Heart right ventricle (tissue), 16 donors: ENCODE data around the gene CGB2. TPM values are rescaled to one million over a fixed set of nuclear protein-coding genes. Genes with fewer than 3 reads are reported as not detected.

ENCODE experiments used
- ATAC-seq, 8 donors: fragments of 200-7000 bp; cut with Tn5 transposase; one replicate each; pipeline ENCODE4 v1.9.1; 2020; ENCODE audit warnings: mild to moderate bottlenecking in 8 of 8, moderate library complexity in 8 of 8, moderate number of reproducible peaks in 1 of 8
- DNase-seq, 2 donors: peaks; one replicate each; pipeline ENCODE4 v3.0.0-alpha.2; 2020
- H3K27ac ChIP-seq, 10 donors: fragments of 200-600 bp; sonication (generic) in 2 of 10; one replicate each; pipeline versions ENCODE4 v1.5.0 to v1.8.0; 2020 to 2022; ENCODE audit warnings: mild to moderate bottlenecking in 3 of 10
- H3K27me3 ChIP-seq, 7 donors: fragments of 200-600 bp; one replicate each; pipeline ENCODE4 v1.8.0; 2021 to 2022; ENCODE audit warnings: mild to moderate bottlenecking in 2 of 7
- H3K36me3 ChIP-seq, 9 donors: fragments of 200-600 bp; sonication (generic) in 1 of 9; one replicate each; pipeline versions ENCODE4 v1.5.0 to v1.8.0; 2020 to 2022; ENCODE audit warnings: mild to moderate bottlenecking in 2 of 9
- H3K4me1 ChIP-seq, 9 donors: fragments of 200-600 bp; sonication (generic) in 1 of 9; one replicate each; pipeline versions ENCODE4 v1.5.0 to v1.8.0; 2020 to 2022; ENCODE audit warnings: mild to moderate bottlenecking in 4 of 9
- H3K4me3 ChIP-seq, 10 donors: fragments of 200-600 bp; sonication (generic) in 2 of 10; one replicate each; pipeline versions ENCODE4 v1.5.0 to v1.8.0; 2020 to 2022; ENCODE audit warnings: mild to moderate bottlenecking in 7 of 10, moderate library complexity in 2 of 10
- H3K9me3 ChIP-seq, 11 donors: fragments of 200-600 bp in 10 of 11; sonication (generic) in 2 of 11; one replicate each; pipeline versions ENCODE4 v1.5.0 to v1.8.0; 2013 to 2022; ENCODE audit warnings: mild to moderate bottlenecking in 2 of 11, control low read depth in 1 of 11, moderate library complexity in 1 of 11
- WGBS, 2 donors: extraction: QIAGEN DNeasy Blood & Tissue Kit; methylation state at CpG; one replicate each; pipeline ENCODE4 v1.1.7; 2013; ENCODE audit warnings: inconsistent platforms in 1 of 2; 5-methylcytosine and 5-hydroxymethylcytosine counted together
- intact Hi-C, 10 donors: fragments of 100-400 bp; cut with DNase I; formaldehyde crosslinking; loops; one replicate each; pipeline versions ENCODE4 v1.11.1 to v1.14.2; 2022
- polyA plus RNA-seq, 2 donors: library from polyadenylated mRNA; stranded (reverse); fragments of 200-250 nt; gene quantifications; one replicate each; pipeline ENCODE4 v1.2.3, GENCODE V29; 2013
- total RNA-seq, 10 donors: library from RNA; stranded (reverse); fragmentation: NEBNext Ultra II Directional in 3 of 10; extraction: Animal tissue kit (Norgen Biotek cat#: 25700) in 3 of 10; gene quantifications; one replicate each; pipeline versions ENCODE4 v1.2.1 to v1.2.4, GENCODE V29; 2021 to 2023
- TF ChIP-seq, protein P1 (sequence below), 9 donors: fragments of 200-600 bp; sonication (generic) in 2 of 9; IDR thresholded peaks; one replicate each; pipeline versions ENCODE4 v1.5.0 to v1.8.0; 2021 to 2022; ENCODE audit warnings: antibody characterized with exemption in 9 of 9, mild to moderate bottlenecking in 5 of 9, moderate library complexity in 1 of 9
- donor health status: Arrhythmogenic right ventricular cardiomyopathy.
- donor health status: ischemic (EF 13 %, LVEDD 7.1; RV severe dilation, severe dysfunction).
- donor health status: healthy with polysubstance abuse.
- donor health status: DM: no; HTN: yes; CAD: no.
- donor health status: DM: no; HTN: no; CAD: no.
- donor health status: ischemic (EF 25% LVEDD 6.9; RV normal size, moderate dysfunction).
- donor health status: ischemic (EF 25% LVEDD 5.7; RV mildly dilated, moderate dysfunction).
- donor health status: healthy.
- donor health status: DM: yes; HTN: yes; CAD: no.
- donor health status: Ischemic cardiomyopathy.
- donor health status: ischemic (EF 35%, LVEDD 5.7; RV mildly dilated, moderate dysfunction).
- donor health status: nonischemic (EF 11% LVEDD 7.7; RV severe dilation, severe dysfunction).
- donor health status: DM: yes; HTN: yes; CAD: no.
- donor health status: PGD.
- donor health status: ischemic (EF 29% LVEDD 5.4; RV normal size, mild dysfunction).
- donor health status: nonischemic (EF 23%, LVEDD 6.1; RV moderate dilation, normal function).

Gene CGB2
- total and polyA plus RNA-seq, 12 donors = not detected

DNA sequence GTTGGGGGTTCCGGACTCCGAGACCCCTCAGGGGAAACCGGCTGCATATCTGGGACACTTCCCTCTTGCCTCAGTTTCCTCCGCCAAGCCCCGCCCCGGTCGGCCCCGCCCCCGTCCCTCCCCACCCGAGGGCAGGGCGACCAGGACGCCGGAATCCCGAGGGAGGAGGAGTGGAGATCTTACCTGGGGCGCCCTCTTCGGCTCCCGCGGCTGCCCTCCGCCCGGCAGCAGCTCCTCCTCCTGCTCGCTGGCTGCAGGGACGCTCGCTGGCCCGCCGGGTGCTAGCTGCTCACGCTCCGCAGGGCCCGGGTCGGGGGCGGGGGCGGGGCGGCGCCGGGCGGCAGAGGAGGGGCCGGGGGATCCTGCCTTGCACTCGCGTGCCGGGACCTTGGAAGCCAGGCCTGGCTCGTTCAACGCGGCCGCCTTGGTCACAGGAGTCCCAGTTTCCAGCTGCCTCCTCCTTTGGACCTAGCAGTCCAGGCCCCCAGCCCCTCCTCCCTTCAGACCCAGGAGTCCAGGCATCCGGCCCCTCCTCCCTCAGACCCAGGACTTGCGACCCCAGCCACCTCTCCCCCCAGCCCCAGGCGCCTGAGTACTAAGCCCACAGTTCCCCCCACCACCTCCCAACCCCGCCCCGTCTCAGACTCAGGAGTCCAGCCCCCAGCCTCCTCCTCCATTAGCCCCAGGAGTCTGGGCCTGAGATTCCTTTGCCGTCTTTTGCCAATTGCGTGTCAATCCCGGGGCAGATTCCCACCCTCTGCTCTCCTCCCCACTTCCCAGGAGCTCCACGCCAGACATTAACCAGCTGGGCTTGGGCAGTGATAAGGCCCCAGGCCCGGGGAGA is 33.3 kb downstream of the CGB2 start, which contains the start of gene NTF4:
Gene NTF4, minus strand, starts transcription at position 51 of the 844 bp plus-strand sequence. CDS start 2,821 bp downstream, outside the sequence.
- peak within 1 kb of the TSS in 8 of 10 donors; percentile 3 to 42 (median 27) for H3K4me3 ChIP-seq
- TF ChIP-seq, protein P1, sequence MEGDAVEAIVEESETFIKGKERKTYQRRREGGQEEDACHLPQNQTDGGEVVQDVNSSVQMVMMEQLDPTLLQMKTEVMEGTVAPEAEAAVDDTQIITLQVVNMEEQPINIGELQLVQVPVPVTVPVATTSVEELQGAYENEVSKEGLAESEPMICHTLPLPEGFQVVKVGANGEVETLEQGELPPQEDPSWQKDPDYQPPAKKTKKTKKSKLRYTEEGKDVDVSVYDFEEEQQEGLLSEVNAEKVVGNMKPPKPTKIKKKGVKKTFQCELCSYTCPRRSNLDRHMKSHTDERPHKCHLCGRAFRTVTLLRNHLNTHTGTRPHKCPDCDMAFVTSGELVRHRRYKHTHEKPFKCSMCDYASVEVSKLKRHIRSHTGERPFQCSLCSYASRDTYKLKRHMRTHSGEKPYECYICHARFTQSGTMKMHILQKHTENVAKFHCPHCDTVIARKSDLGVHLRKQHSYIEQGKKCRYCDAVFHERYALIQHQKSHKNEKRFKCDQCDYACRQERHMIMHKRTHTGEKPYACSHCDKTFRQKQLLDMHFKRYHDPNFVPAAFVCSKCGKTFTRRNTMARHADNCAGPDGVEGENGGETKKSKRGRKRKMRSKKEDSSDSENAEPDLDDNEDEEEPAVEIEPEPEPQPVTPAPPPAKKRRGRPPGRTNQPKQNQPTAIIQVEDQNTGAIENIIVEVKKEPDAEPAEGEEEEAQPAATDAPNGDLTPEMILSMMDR (IDR thresholded peaks at IDR 0.05) = no peak
- WGBS, 2 donors = 3% methylated on average over 43 to 53 of the region's 53 CpGs
- ATAC-seq (peak in 7 of 8 donors; percentile 25 to 59 (median 41)), DNase-seq (no peak)
- intact Hi-C loops = no loop called here
- H3K9me3 ChIP-seq = no peaks in the 10 kb centered on the region
- peaks cover 0 to 91% (median 56%) of the 10 kb centered on the region in 7 donors for H3K27me3 ChIP-seq
- no peaks in the 10 kb centered on the region for H3K36me3 ChIP-seq
- H3K4me1 ChIP-seq = peaks cover 0 to 22% (median 9%) of the 10 kb centered on the region in 9 donors
- H3K27ac ChIP-seq = no peak within 1 kb of the TSS

DNA sequence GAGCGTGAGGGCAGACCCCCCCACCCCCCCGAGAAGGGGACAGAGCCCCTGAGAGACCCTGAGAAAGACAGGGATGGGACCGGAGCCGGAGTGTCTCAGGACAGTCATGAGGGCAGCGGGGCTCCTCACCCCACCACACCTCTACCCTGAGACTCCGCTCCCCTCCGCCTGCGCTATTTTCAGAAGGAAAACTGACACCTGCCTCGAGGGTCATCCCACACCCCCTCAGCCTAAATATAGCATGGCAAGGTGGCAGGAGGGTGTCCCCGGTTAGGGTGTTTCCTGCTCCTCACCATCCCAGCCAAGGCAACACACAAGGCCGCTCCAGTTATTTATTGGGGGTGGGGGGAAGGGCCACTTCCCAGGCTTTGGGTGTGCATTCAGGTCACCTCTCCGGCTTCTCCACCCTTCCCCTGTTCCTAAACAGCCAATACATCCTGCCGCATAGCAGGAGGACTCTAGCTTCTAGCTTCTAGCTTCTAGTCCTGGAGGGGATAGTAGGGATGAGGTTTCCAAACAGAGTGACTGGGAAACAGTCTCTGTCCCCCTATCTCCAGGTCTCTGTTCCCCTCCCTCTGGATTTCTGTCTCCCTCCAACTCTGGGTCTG is 34.3 kb downstream of the CGB2 start:
- TF ChIP-seq, protein P1 (IDR thresholded peaks at IDR 0.05) = no peak
- no peaks in the 10 kb centered on the region for H3K9me3 ChIP-seq
- peak in 1 of 8 donors; percentile 46 for ATAC-seq
- no peak overlapping the region for H3K4me3 ChIP-seq
- H3K4me1 ChIP-seq = peaks cover 0 to 22% (median 9%) of the 10 kb centered on the region in 9 donors
- peaks cover 0 to 95% (median 66%) of the 10 kb centered on the region in 7 donors for H3K27me3 ChIP-seq
- intact Hi-C loops = no loop called here
- H3K36me3 ChIP-seq = no peaks in the 10 kb centered on the region
- DNase-seq = no peak
- WGBS, 2 donors = 34 to 35% methylated on average over 12 to 13 of the region's 13 CpGs
- no peak overlapping the region for H3K27ac ChIP-seq

DNA sequence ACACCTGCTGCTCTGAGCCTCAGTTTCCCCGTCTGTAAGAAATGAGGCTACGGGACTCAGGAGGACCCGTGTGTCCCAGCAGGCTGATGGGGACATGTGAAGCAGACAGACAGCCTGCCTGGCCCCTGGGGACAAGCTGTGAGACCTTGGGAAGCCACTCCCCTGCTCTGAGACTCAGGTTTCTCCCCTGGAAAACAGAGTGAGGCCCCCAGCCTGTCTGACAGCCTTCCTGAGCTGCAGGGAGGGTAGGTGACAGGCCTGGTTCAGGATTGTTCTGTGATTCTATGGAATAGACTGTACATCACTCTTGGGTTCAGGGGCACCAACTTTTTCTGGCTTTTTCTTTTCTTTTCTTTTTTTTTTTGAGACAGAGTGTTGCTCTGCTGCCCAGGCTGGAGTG is 35.9 kb downstream of the CGB2 start:
- WGBS, 2 donors = 55 to 64% methylated on average over 3 of the region's 3 CpGs
- no peak for DNase-seq
- TF ChIP-seq, protein P1 (IDR thresholded peaks at IDR 0.05) = no peak
- ATAC-seq = no peak
- peaks cover 0 to 95% (median 72%) of the 10 kb centered on the region in 7 donors for H3K27me3 ChIP-seq
- peaks cover 0 to 22% (median 9%) of the 10 kb centered on the region in 9 donors for H3K4me1 ChIP-seq
- intact Hi-C loops = no loop called here
- H3K36me3 ChIP-seq = no peaks in the 10 kb centered on the region
- H3K9me3 ChIP-seq = no peaks in the 10 kb centered on the region
- no peak overlapping the region for H3K4me3 ChIP-seq
- H3K27ac ChIP-seq = no peak overlapping the region

DNA sequence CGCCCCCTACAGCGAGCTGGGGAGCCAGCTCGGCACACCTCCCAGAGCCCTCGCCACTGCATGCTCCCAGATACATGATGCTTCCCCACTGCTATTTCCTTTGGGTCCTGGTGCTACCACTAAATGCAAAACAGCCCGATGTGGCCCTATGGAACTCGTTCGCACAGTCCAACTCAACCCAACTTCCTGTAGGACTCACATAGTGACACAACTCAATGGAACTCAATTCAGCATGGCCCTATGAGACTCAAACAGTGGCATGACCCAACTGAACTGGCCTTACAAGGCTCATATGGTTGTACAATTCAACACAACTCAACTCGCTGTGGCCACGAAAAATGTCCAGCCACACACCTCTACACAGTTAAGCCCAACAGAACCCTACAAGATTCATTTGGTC is 37.3 kb downstream of the CGB2 start:
- TF ChIP-seq, protein P1 (IDR thresholded peaks at IDR 0.05) = no peak
- intact Hi-C loops = no loop called here
- Histone ChIP-seq H3K36me3 (no peaks in the 10 kb centered on the region), H3K27ac (no peak overlapping the region), H3K9me3 (no peaks in the 10 kb centered on the region), H3K27me3 (peaks cover 0 to 95% (median 74%) of the 10 kb centered on the region in 7 donors), H3K4me3 (no peak overlapping the region), H3K4me1 (peaks cover 0 to 21% (median 9%) of the 10 kb centered on the region in 9 donors)
- no peak for ATAC-seq
- no peak for DNase-seq
- 93 to 95% methylated on average over 9 of the region's 9 CpGs for WGBS, 2 donors
